ENCODE results near the gene IKZF4.

Gene IKZF4

DNA sequence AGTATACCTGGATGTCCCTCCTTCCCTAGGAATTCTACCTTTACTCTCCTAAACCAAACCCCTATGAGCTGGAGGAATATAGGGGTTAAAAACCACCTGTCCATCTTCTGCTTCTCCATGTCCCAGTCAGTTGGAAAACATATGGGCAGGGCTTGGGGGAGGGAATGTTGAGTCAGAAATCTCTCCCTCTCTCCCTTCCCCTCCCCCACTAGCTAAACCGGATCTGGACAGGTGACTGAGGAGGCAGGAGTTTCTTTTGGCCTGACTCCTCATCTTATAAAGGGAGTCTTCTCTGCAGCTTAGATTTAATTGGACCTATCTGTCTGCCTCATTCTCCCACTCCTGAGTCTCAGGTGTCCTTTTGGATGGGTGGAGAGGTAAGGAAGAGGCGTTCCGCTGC is 65.3 kb downstream of the IKZF4 start:
- no peaks in the 10 kb centered on the region for H3K9me3 ChIP-seq (ENCODE audit: low read length)
- TF ChIP-seq, protein P1, sequence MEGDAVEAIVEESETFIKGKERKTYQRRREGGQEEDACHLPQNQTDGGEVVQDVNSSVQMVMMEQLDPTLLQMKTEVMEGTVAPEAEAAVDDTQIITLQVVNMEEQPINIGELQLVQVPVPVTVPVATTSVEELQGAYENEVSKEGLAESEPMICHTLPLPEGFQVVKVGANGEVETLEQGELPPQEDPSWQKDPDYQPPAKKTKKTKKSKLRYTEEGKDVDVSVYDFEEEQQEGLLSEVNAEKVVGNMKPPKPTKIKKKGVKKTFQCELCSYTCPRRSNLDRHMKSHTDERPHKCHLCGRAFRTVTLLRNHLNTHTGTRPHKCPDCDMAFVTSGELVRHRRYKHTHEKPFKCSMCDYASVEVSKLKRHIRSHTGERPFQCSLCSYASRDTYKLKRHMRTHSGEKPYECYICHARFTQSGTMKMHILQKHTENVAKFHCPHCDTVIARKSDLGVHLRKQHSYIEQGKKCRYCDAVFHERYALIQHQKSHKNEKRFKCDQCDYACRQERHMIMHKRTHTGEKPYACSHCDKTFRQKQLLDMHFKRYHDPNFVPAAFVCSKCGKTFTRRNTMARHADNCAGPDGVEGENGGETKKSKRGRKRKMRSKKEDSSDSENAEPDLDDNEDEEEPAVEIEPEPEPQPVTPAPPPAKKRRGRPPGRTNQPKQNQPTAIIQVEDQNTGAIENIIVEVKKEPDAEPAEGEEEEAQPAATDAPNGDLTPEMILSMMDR (IDR thresholded peaks at IDR 0.05; ENCODE audit: low read length), result no peak
- no peak for TF ChIP-seq EZH2 (IDR thresholded peaks at IDR 0.05; ENCODE audit: borderline replicate concordance, low read length)
- H3K27me3 ChIP-seq (ENCODE audit: insufficient read depth, low read length), result peaks cover 12% of the 10 kb centered on the region; the same call in 1 of the 2 replicates
- no peak overlapping the region for H3K9ac ChIP-seq (ENCODE audit: low read length)
- H2AFZ ChIP-seq (ENCODE audit: low read length), result no peak overlapping the region
- H3K4me2 ChIP-seq (ENCODE audit: low read length), result no peak overlapping the region
- H3K4me3 ChIP-seq (ENCODE audit: low read depth, low read length, poor library complexity, severe bottlenecking), result no peak overlapping the region
- no peaks in the 10 kb centered on the region for H3K4me1 ChIP-seq (ENCODE audit: insufficient read depth, low read length, severe bottlenecking)
- no peaks in the 10 kb centered on the region for H3K36me3 ChIP-seq (ENCODE audit: insufficient read depth, low read length)
- H3K79me2 ChIP-seq (ENCODE audit: insufficient read depth, low read length), result no peaks in the 10 kb centered on the region
- no peaks in the 10 kb centered on the region for H4K20me1 ChIP-seq (ENCODE audit: insufficient read depth, low read length)
- no peaks in the 10 kb centered on the region for H3F3A ChIP-seq (ENCODE audit: insufficient read depth, low read length)
- H3K27ac ChIP-seq (ENCODE audit: low read depth, low read length, poor library complexity, severe bottlenecking), result no peak overlapping the region
- no peaks in the 10 kb centered on the region for H3K9me2 ChIP-seq (ENCODE audit: low read depth, low read length)

DNA sequence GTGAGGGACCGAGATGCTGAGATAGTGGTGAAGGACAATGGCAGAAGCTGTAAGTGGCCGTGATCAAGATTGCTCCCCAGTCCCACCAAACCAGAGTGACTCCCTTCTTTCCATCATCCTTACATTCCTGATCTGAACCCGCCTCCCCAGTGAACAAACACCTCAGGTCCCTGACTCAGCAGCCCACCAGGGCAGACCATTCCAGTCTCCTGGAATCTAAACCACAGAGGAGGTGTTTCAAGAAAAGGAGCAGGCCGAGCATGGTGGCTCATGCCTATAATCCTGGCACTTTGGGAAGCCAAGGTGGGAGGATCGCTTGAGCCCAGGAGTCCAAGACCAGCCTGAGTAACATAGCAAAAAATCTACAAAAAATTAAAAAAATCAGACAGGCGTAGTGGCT is 65.8 kb downstream of the IKZF4 start:
- H3F3A ChIP-seq (ENCODE audit: insufficient read depth, low read length), result no peaks in the 10 kb centered on the region
- H3K4me2 ChIP-seq (ENCODE audit: low read length), result no peak overlapping the region
- TF ChIP-seq, protein P1 (IDR thresholded peaks at IDR 0.05; ENCODE audit: low read length), result no peak
- no peak overlapping the region for H3K9ac ChIP-seq (ENCODE audit: low read length)
- H3K27me3 ChIP-seq (ENCODE audit: insufficient read depth, low read length), result peaks cover 9% of the 10 kb centered on the region; the same call in 1 of the 2 replicates
- H3K79me2 ChIP-seq (ENCODE audit: insufficient read depth, low read length), result no peaks in the 10 kb centered on the region
- H4K20me1 ChIP-seq (ENCODE audit: insufficient read depth, low read length), result no peaks in the 10 kb centered on the region
- no peak overlapping the region for H3K4me3 ChIP-seq (ENCODE audit: low read depth, low read length, poor library complexity, severe bottlenecking)
- no peak overlapping the region for H3K27ac ChIP-seq (ENCODE audit: low read depth, low read length, poor library complexity, severe bottlenecking)
- no peaks in the 10 kb centered on the region for H3K9me3 ChIP-seq (ENCODE audit: low read length)
- H2AFZ ChIP-seq (ENCODE audit: low read length), result no peak overlapping the region
- H3K9me2 ChIP-seq (ENCODE audit: low read depth, low read length), result no peaks in the 10 kb centered on the region
- H3K36me3 ChIP-seq (ENCODE audit: insufficient read depth, low read length), result no peaks in the 10 kb centered on the region
- H3K4me1 ChIP-seq (ENCODE audit: insufficient read depth, low read length, severe bottlenecking), result no peaks in the 10 kb centered on the region

DNA sequence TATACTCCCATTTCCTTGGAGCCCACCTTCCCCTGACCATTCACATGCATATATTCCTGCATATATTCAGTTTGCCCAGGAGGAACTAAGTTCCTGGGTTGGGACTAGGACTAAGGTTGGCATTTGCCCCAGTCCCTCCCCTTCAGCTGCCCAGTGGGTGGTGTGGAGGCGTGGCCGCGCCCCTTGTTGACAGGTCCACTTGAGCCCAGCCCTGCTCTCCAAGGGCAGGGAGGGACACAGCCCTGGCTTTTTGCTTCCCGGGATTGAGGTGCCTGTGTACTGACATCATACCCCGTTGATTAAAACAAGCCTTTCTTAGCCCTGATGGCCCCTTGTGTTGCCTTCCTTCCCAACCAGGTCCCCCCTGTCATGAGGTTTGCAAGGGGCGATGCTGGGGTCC is 66.4 kb downstream of the IKZF4 start:
- no peaks in the 10 kb centered on the region for H3K79me2 ChIP-seq (ENCODE audit: insufficient read depth, low read length)
- no peak overlapping the region for H2AFZ ChIP-seq (ENCODE audit: low read length)
- H3K9me2 ChIP-seq (ENCODE audit: low read depth, low read length), result no peaks in the 10 kb centered on the region
- TF ChIP-seq, protein P1 (IDR thresholded peaks at IDR 0.05; ENCODE audit: low read length), result no peak
- TF ChIP-seq EZH2 (IDR thresholded peaks at IDR 0.05; ENCODE audit: borderline replicate concordance, low read length), result no peak
- 0 out of 2 replicates have a peak, but pooled peaks cover 2% of the 10 kb centered on the region for H3K27me3 ChIP-seq (ENCODE audit: insufficient read depth, low read length)
- no peaks in the 10 kb centered on the region for H3K4me1 ChIP-seq (ENCODE audit: insufficient read depth, low read length, severe bottlenecking)
- H4K20me1 ChIP-seq (ENCODE audit: insufficient read depth, low read length), result no peaks in the 10 kb centered on the region
- no peaks in the 10 kb centered on the region for H3K9me3 ChIP-seq (ENCODE audit: low read length)
- H3K27ac ChIP-seq (ENCODE audit: low read depth, low read length, poor library complexity, severe bottlenecking), result no peak overlapping the region
- no peaks in the 10 kb centered on the region for H3F3A ChIP-seq (ENCODE audit: insufficient read depth, low read length)
- H3K4me2 ChIP-seq (ENCODE audit: low read length), result no peak overlapping the region
- H3K4me3 ChIP-seq (ENCODE audit: low read depth, low read length, poor library complexity, severe bottlenecking), result no peak overlapping the region
- H3K9ac ChIP-seq (ENCODE audit: low read length), result no peak overlapping the region
- H3K36me3 ChIP-seq (ENCODE audit: insufficient read depth, low read length), result no peaks in the 10 kb centered on the region
